Panc1 (cell line): ENCODE results near the gene SIN3B. TPM values are rescaled to one million over a fixed set of nuclear protein-coding genes. Genes with fewer than 3 reads are reported as not detected.

Experiments used
- ATAC-seq: fragments of 200-7000 bp; cut with Tn5 transposase; 2 replicates; pipeline ENCODE4 v1.9.1; 2020; ENCODE audit warnings: mild to moderate bottlenecking, moderate library complexity
- BruUV-seq: library from RNA; stranded (reverse); fragments of 400-500 nt; replicated peaks from 2 replicates; lab custom pipeline; 2021; lab: Mats Ljungman, UMichigan
- CTCF ChIA-PET: fragments of 300-600 bp; sonication (Branson Sonifier 250); formaldehyde crosslinking; loops from one replicate; lab custom pipeline; 2022; ENCODE audit warnings: antibody characterized with exemption; lab: Charles Lee
- POLR2A ChIA-PET: fragments of 300-600 bp; sonication (Branson Sonifier 250); formaldehyde crosslinking; loops from one replicate; lab custom pipeline; 2022; ENCODE audit warnings: antibody characterized with exemption; lab: Charles Lee
- DNase-seq: peaks from one replicate; pipeline ENCODE4 v3.0.0-alpha.2; 2010; ENCODE audit warnings: low read depth, low spot score
- H3K27ac ChIP-seq: 2 replicates; pipeline ENCODE4 v1.5.1; 2011; ENCODE audit warnings: mild to moderate bottlenecking, low read length, inconsistent platforms
- H3K27me3 ChIP-seq: fragments of 200-500 bp; sonication (Bioruptor generic); 2 replicates; pipeline ENCODE4 v1.6.0; 2014; ENCODE audit warnings: low read length, inconsistent platforms; ENCODE audit not compliant: control insufficient read depth, insufficient read depth
- H3K36me3 ChIP-seq: fragments of 200-500 bp; sonication (Bioruptor generic); 2 replicates; pipeline ENCODE4 v1.5.1; 2014; ENCODE audit warnings: inconsistent platforms, mild to moderate bottlenecking, low read length, moderate library complexity; ENCODE audit not compliant: control insufficient read depth, insufficient read depth
- H3K4me1 ChIP-seq: 2 replicates; pipeline ENCODE4 v1.5.1; 2011; ENCODE audit warnings: inconsistent platforms, mild to moderate bottlenecking, low read length, moderate library complexity; ENCODE audit not compliant: control insufficient read depth, insufficient read depth
- H3K4me3 ChIP-seq, 2 experiments: 2 replicates each; pipeline ENCODE4 v1.5.1; 2011 to 2012; ENCODE audit warnings: low read depth in 2 of 2, low read length in 2 of 2, mild to moderate bottlenecking in 2 of 2, inconsistent platforms in 1 of 2, moderate library complexity in 1 of 2
- H3K9me3 ChIP-seq: fragments of 200-500 bp; sonication (Bioruptor generic); 2 replicates; pipeline ENCODE4 v1.5.1; 2014; ENCODE audit warnings: low read depth, mild to moderate bottlenecking, inconsistent platforms, low read length, moderate library complexity; ENCODE audit not compliant: control insufficient read depth, insufficient read depth
- CTCF ChIP-seq: fragments of 450-650 bp; IDR thresholded peaks from 2 replicates; pipeline ENCODE4 v1.5.1; 2017; ENCODE audit warnings: mild to moderate bottlenecking
- POLR2AphosphoS5 ChIP-seq: IDR thresholded peaks from 2 replicates; pipeline ENCODE4 v1.6.1; 2012; ENCODE audit warnings: mild to moderate bottlenecking, low read depth, low read length, moderate library complexity
- SIN3A ChIP-seq: IDR thresholded peaks from 2 replicates; pipeline ENCODE4 v1.6.1; 2012; ENCODE audit warnings: low read depth, mild to moderate bottlenecking, low read length, moderate library complexity, borderline replicate concordance; ENCODE audit not compliant: insufficient read depth
- TCF7L2 ChIP-seq: IDR thresholded peaks from 2 replicates; pipeline ENCODE4 v1.6.1; 2011; ENCODE audit warnings: mild to moderate bottlenecking, low read depth, low read length, inconsistent platforms
- in situ Hi-C: cut with HindIII; loops from 2 replicates; pipeline ENCODE4 v1.10.0; 2016; ENCODE audit warnings: low sequenced_read_pairs, low pct_unique_long_range_greater_than_20kb
- intact Hi-C: fragments of 100-400 bp; cut with micrococcal nuclease; formaldehyde crosslinking; loops from one replicate; pipeline ENCODE4 v1.10.0; 2022; ENCODE audit not compliant: unreplicated experiment
- total RNA-seq: library from RNA; stranded (reverse); gene quantifications from one replicate; pipeline ENCODE4 v1.2.1, GENCODE V29; 2021; ENCODE audit not compliant: unreplicated experiment
- TF ChIP-seq, protein P1 (sequence below), 2 experiments: IDR thresholded peaks; 2 replicates each; pipeline ENCODE4 v1.6.1; 2011 to 2012; ENCODE audit warnings: low read depth in 2 of 2, control low read depth in 1 of 2, low read length in 1 of 2, mild to moderate bottlenecking in 1 of 2, moderate library complexity in 1 of 2; ENCODE audit not compliant: insufficient read depth in 1 of 2

Gene SIN3B
- total RNA-seq, 1 experiment from 2014 or later = 47.0 TPM

DNA sequence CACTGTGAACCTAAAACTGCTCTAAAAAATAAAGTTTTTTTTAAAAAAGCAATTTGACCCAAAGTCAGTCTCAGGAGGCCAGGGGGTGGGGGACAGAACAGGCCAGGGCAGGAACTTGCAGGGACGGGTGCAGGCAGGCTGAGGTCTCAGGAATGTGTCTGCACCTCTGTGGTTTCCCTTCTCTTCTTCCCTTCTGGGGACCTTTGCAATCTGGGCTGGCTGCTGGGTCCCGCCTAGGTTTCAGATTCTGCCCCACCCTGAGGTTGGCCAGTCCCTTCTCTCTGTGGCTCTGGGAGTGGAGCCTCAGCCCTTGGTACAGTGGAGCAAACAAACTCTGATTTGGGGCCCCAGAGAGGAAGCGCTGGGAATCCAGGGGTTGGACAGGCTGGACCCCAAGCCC lies 54.3 kb downstream of the SIN3B start:
- DNase-seq (no peak), ATAC-seq (no peak)
- H3K27me3 ChIP-seq = no peaks in the 10 kb centered on the region
- intact Hi-C loops = no loop called here
- H3K4me1 ChIP-seq = no peaks in the 10 kb centered on the region
- ChIA-PET POLR2A (no interaction called here), CTCF (no interaction called here)
- no TSS peak for BruUV-seq
- in situ Hi-C loops = no loop called here
- TF ChIP-seq, protein P1, sequence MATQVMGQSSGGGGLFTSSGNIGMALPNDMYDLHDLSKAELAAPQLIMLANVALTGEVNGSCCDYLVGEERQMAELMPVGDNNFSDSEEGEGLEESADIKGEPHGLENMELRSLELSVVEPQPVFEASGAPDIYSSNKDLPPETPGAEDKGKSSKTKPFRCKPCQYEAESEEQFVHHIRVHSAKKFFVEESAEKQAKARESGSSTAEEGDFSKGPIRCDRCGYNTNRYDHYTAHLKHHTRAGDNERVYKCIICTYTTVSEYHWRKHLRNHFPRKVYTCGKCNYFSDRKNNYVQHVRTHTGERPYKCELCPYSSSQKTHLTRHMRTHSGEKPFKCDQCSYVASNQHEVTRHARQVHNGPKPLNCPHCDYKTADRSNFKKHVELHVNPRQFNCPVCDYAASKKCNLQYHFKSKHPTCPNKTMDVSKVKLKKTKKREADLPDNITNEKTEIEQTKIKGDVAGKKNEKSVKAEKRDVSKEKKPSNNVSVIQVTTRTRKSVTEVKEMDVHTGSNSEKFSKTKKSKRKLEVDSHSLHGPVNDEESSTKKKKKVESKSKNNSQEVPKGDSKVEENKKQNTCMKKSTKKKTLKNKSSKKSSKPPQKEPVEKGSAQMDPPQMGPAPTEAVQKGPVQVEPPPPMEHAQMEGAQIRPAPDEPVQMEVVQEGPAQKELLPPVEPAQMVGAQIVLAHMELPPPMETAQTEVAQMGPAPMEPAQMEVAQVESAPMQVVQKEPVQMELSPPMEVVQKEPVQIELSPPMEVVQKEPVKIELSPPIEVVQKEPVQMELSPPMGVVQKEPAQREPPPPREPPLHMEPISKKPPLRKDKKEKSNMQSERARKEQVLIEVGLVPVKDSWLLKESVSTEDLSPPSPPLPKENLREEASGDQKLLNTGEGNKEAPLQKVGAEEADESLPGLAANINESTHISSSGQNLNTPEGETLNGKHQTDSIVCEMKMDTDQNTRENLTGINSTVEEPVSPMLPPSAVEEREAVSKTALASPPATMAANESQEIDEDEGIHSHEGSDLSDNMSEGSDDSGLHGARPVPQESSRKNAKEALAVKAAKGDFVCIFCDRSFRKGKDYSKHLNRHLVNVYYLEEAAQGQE (IDR thresholded peaks at IDR 0.05; ENCODE audit: insufficient read depth in 1 of 2, low read depth in 2 of 2, low read length in 1 of 2) = no peak
- TF ChIP-seq SIN3A (no peak), POLR2AphosphoS5 (no peak), TCF7L2 (no peak), CTCF (no peak)
- H3K27ac ChIP-seq = no peak overlapping the region
- H3K36me3 ChIP-seq = no peaks in the 10 kb centered on the region
- no peak overlapping the region for H3K4me3 ChIP-seq
- peaks cover 6% of the 10 kb centered on the region; the same call in 1 of the 2 replicates for H3K9me3 ChIP-seq

DNA sequence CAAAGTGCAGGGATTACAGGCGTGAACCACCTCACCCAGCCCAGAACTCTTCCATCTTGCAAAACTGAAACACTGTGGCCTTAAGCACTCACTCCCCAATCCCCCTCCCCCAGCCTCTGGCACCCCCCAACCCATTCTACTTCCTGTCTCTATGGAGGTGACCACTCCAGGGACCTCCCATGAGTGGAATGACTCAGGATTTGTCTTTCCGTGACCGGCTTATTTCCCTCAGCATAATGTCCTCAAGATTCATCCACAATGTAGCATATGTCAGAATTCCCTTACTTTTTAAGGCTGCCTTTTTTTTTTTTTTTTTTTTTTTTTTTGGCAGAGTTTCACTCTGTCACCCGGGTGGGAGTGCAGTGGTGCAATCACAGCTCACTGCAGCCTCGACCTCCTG lies 56.0 kb downstream of the SIN3B start:
- peaks cover 6% of the 10 kb centered on the region; the same call in 1 of the 2 replicates for H3K9me3 ChIP-seq
- TF ChIP-seq, protein P1 (IDR thresholded peaks at IDR 0.05; ENCODE audit: insufficient read depth in 1 of 2, low read depth in 2 of 2, low read length in 1 of 2) = no peak
- no peak for TF ChIP-seq SIN3A
- no peak for TF ChIP-seq CTCF
- TF ChIP-seq TCF7L2 = no peak
- TF ChIP-seq POLR2AphosphoS5 = no peak
- intact Hi-C loops (no loop called here), in situ Hi-C loops (no loop called here)
- CTCF ChIA-PET = no interaction called here
- no peaks in the 10 kb centered on the region for H3K4me1 ChIP-seq
- H3K36me3 ChIP-seq = no peaks in the 10 kb centered on the region
- H3K27ac ChIP-seq = no peak overlapping the region
- DNase-seq = no peak
- POLR2A ChIA-PET = no interaction called here
- no peaks in the 10 kb centered on the region for H3K27me3 ChIP-seq
- no TSS peak for BruUV-seq
- no peak for ATAC-seq
- H3K4me3 ChIP-seq = no peak overlapping the region
